ENCODE measurements around the gene HLX.

HLX gene

DNA sequence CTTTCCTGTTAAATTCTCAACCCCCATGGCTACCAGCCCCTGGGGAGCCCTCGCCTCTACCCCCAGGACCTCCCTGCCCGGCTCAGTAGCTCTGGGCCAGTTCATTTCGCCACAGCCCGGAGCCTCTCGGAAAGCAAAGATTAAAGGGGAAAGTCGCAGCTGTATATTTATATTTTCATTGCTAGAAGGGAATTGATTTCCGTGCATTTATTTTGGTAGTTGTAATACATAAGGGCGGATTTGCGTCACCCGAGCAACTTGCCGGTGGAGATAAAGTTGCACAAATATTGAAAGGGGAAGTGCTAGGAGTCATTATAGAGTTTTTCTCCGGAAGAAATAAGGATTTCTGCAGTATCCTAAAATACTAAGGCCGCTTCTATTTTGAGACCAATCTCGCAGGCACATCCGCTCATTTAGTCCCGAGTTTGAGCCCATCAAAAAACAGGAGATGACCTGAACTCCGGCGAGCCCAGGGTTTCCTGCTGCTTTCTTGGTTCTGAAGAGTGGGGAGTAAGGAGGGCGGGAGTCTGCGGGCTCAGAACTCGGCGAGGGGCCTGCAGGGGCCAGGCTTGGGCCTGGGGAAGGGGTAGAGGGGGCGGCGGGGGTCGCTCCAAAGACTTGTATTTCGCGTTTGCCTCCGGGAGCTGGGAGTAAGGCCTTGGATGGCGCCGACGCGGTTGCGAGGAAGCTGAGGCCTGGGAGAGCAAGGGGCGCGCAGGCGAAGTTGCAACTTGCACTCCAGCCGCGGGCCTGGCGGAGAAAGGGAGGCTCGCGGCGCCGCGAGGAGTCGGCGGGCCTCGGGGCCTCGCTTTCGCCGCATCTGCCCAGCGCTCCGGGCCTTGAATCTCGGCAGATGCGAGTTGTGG is 2.5 kb upstream of the HLX start:
- Histone ChIP-seq H3K4me1 (ENCODE audit: control insufficient read depth, insufficient read depth, low read length) (peaks cover 38% of the 10 kb centered on the region), H3K36me3 (ENCODE audit: control insufficient read depth, insufficient read depth, low read length) (no peaks in the 10 kb centered on the region), H3K4me3 (ENCODE audit: low read length) (no peak overlapping the region), H3K9me3 (ENCODE audit: control insufficient read depth, low read length) (no peaks in the 10 kb centered on the region), H3K9ac (ENCODE audit: low read length) (no peak overlapping the region), H3K27me3 (ENCODE audit: control insufficient read depth, insufficient read depth, low read length) (peaks cover 55% of the 10 kb centered on the region)

- Histone ChIP-seq H3K4me1 (ENCODE audit: control insufficient read depth, insufficient read depth, low read length) (peaks cover 39% of the 10 kb centered on the region), H3K27me3 (ENCODE audit: control insufficient read depth, insufficient read depth, low read length) (peaks cover 63% of the 10 kb centered on the region), H3K9ac (ENCODE audit: low read length) (peak overlapping the region; percentile 10), H3K4me3 (ENCODE audit: low read length) (no peak overlapping the region), H3K36me3 (ENCODE audit: control insufficient read depth, insufficient read depth, low read length) (no peaks in the 10 kb centered on the region), H3K9me3 (ENCODE audit: control insufficient read depth, low read length) (no peaks in the 10 kb centered on the region)
These were observed 1.7 kb upstream of the HLX start for GRCh38 chr1:220877377-220878095.

GRCh38 chr1:220878191-220879075 is 810 bp upstream of the HLX start:
- peaks cover 39% of the 10 kb centered on the region for H3K4me1 ChIP-seq (ENCODE audit: control insufficient read depth, insufficient read depth, low read length)
- peaks cover 67% of the 10 kb centered on the region for H3K27me3 ChIP-seq (ENCODE audit: control insufficient read depth, insufficient read depth, low read length)

DNA sequence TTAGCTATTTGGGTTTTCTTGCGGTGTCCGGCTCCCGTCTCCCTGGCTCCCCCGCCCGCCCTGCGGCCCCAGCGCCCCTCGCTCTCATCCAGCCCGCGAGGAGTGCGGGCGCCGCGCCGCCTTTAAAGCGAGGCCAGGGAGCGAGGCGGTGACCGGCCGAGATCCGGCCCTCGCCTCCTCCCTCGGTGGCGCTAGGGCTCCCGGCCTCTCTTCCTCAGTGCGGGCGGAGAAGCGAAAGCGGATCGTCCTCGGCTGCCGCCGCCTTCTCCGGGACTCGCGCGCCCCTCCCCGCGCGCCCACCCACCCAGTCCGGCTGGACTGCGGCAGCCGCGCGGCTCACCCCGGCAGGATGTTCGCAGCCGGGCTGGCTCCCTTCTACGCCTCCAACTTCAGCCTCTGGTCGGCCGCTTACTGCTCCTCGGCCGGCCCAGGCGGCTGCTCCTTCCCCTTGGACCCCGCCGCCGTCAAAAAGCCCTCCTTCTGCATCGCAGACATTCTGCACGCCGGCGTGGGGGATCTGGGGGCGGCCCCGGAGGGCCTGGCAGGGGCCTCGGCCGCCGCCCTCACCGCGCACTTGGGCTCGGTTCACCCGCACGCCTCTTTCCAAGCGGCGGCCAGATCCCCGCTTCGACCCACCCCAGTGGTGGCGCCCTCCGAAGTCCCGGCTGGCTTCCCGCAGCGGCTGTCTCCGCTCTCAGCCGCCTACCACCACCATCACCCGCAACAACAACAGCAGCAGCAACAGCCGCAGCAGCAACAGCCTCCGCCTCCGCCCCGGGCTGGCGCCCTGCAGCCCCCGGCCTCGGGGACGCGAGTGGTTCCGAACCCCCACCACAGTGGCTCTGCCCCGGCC is 492 bp downstream of the HLX start:
- Histone ChIP-seq H3K36me3 (ENCODE audit: control insufficient read depth, insufficient read depth, low read length) (no peaks in the 10 kb centered on the region), H3K27me3 (ENCODE audit: control insufficient read depth, insufficient read depth, low read length) (peaks cover 80% of the 10 kb centered on the region), H3K9ac (ENCODE audit: low read length) (peak overlapping the region; percentile 68), H3K9me3 (ENCODE audit: control insufficient read depth, low read length) (no peaks in the 10 kb centered on the region), H3K4me3 (ENCODE audit: low read length) (peak overlapping the region; percentile 31), H3K4me1 (ENCODE audit: control insufficient read depth, insufficient read depth, low read length) (peaks cover 39% of the 10 kb centered on the region)

More at GRCh38 chr1:220878191-220879075, 810 bp upstream of the HLX start:
- no peaks in the 10 kb centered on the region for H3K36me3 ChIP-seq (ENCODE audit: control insufficient read depth, insufficient read depth, low read length)
- no peaks in the 10 kb centered on the region for H3K9me3 ChIP-seq (ENCODE audit: control insufficient read depth, low read length)
- no peak overlapping the region for H3K4me3 ChIP-seq (ENCODE audit: low read length)
- H3K9ac ChIP-seq (ENCODE audit: low read length), result no peak overlapping the region

GRCh38 chr1:220880362-220880670 is 1.1 kb downstream of the HLX start:
- H3K27me3 ChIP-seq (ENCODE audit: control insufficient read depth, insufficient read depth, low read length), result peaks cover 85% of the 10 kb centered on the region

GRCh38 chr1:220880726-220881506 is 1.7 kb downstream of the HLX start:
- H3K9ac ChIP-seq (ENCODE audit: low read length), result peak overlapping the region; percentile 68
- H3K4me1 ChIP-seq (ENCODE audit: control insufficient read depth, insufficient read depth, low read length), result peaks cover 33% of the 10 kb centered on the region
- peaks cover 91% of the 10 kb centered on the region for H3K27me3 ChIP-seq (ENCODE audit: control insufficient read depth, insufficient read depth, low read length)
- no peaks in the 10 kb centered on the region for H3K36me3 ChIP-seq (ENCODE audit: control insufficient read depth, insufficient read depth, low read length)
- H3K4me3 ChIP-seq (ENCODE audit: low read length), result peak overlapping the region; percentile 14
- H3K9me3 ChIP-seq (ENCODE audit: control insufficient read depth, low read length), result no peaks in the 10 kb centered on the region

More at GRCh38 chr1:220880362-220880670, 1.1 kb downstream of the HLX start:
- Histone ChIP-seq H3K9ac (ENCODE audit: low read length) (peak overlapping the region; percentile 68), H3K36me3 (ENCODE audit: control insufficient read depth, insufficient read depth, low read length) (no peaks in the 10 kb centered on the region), H3K4me3 (ENCODE audit: low read length) (peak overlapping the region; percentile 31), H3K9me3 (ENCODE audit: control insufficient read depth, low read length) (no peaks in the 10 kb centered on the region), H3K4me1 (ENCODE audit: control insufficient read depth, insufficient read depth, low read length) (peaks cover 35% of the 10 kb centered on the region)

DNA sequence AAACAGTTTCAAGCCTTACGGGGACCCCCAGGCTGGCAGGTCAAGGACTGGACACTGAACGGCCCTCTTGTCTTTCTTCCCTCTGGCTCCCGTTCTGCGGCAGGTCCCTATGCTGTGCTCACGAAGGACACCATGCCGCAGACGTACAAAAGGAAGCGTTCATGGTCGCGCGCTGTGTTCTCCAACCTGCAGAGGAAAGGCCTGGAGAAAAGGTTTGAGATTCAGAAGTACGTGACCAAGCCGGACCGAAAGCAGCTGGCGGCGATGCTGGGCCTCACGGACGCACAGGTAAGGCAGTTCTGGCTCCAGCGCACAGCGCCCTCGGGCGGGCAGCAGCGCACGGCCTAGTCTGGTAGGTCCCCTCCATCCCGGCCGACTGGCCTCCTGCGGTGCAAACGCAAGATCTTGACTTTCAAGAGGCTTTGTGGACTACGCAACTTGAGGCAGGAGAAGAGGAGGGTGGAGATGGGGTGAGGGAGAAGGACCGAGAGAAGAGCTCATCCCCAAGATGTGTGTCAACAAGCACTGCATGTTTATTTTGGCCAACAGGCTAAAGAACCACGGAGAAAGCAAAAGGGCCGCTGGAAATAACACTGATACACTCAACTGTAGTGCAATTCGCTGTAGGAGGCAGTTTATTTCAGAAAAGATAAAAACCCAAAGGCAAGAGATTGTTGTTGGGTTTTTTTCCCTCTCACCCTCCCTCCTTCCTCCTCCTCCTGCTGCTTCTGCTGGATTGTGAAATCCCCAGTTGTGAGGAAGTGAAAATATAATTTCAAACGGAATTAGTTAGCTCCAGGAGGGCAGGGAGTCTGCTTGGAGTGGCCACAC is 3.0 kb downstream of the HLX start:
- Histone ChIP-seq H3K27me3 (ENCODE audit: control insufficient read depth, insufficient read depth, low read length) (peaks cover 94% of the 10 kb centered on the region), H3K9me3 (ENCODE audit: control insufficient read depth, low read length) (no peaks in the 10 kb centered on the region), H3K4me1 (ENCODE audit: control insufficient read depth, insufficient read depth, low read length) (peaks cover 34% of the 10 kb centered on the region), H3K36me3 (ENCODE audit: control insufficient read depth, insufficient read depth, low read length) (no peaks in the 10 kb centered on the region), H3K9ac (ENCODE audit: low read length) (no peak overlapping the region), H3K4me3 (ENCODE audit: low read length) (no peak overlapping the region)

DNA sequence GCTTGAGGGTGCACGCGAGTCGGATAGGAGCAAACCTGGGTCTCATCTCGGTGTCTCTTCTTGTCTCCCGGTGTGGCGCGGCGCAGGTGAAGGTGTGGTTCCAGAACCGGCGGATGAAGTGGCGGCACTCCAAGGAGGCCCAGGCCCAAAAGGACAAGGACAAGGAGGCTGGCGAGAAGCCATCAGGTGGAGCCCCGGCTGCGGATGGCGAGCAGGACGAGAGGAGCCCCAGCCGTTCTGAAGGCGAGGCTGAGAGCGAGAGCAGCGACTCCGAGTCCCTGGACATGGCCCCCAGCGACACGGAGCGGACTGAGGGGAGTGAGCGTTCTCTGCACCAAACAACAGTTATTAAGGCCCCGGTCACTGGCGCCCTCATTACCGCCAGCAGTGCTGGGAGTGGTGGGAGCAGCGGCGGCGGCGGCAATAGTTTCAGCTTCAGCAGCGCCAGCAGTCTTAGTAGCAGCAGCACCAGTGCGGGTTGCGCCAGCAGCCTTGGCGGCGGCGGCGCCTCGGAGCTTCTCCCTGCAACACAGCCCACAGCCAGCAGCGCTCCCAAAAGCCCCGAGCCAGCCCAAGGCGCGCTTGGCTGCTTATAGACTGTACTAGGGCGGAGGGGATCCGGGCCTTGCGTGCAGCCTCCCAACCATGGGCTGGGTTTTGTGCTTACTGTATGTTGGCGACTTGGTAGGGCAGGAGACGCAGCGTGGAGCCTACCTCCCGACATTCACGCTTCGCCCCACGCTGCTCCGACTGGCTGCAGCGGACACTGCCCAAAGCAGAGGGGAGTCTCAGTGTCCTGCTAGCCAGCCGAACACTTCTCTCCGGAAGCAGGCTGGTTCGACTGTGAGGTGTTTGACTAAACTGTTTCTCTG is 5.1 kb downstream of the HLX start:
- H3K4me1 ChIP-seq (ENCODE audit: control insufficient read depth, insufficient read depth, low read length), result peaks cover 27% of the 10 kb centered on the region
- H3K36me3 ChIP-seq (ENCODE audit: control insufficient read depth, insufficient read depth, low read length), result no peaks in the 10 kb centered on the region
- H3K27me3 ChIP-seq (ENCODE audit: control insufficient read depth, insufficient read depth, low read length), result peaks cover 92% of the 10 kb centered on the region
- no peaks in the 10 kb centered on the region for H3K9me3 ChIP-seq (ENCODE audit: control insufficient read depth, low read length)
- no peak overlapping the region for H3K9ac ChIP-seq (ENCODE audit: low read length)
- H3K4me3 ChIP-seq (ENCODE audit: low read length), result no peak overlapping the region

- Histone ChIP-seq H3K27me3 (ENCODE audit: control insufficient read depth, insufficient read depth, low read length) (peaks cover 92% of the 10 kb centered on the region), H3K4me1 (ENCODE audit: control insufficient read depth, insufficient read depth, low read length) (peaks cover 21% of the 10 kb centered on the region), H3K9me3 (ENCODE audit: control insufficient read depth, low read length) (no peaks in the 10 kb centered on the region), H3K9ac (ENCODE audit: low read length) (no peak overlapping the region), H3K4me3 (ENCODE audit: low read length) (no peak overlapping the region), H3K36me3 (ENCODE audit: control insufficient read depth, insufficient read depth, low read length) (no peaks in the 10 kb centered on the region)
These were observed 6.0 kb downstream of the HLX start for GRCh38 chr1:220884981-220885918.
